OCI-LY7 (cell line): ENCODE measurements around the gene WWOX.

ENCODE experiments used
- CTCF ChIP-seq: fragments of 200-600 bp; sonication (generic); conservative IDR thresholded peaks from 2 replicates; pipeline ENCODE4 v1.5.1; 2014; ENCODE audit warnings: mild to moderate bottlenecking, antibody characterized with exemption, low read length, moderate library complexity, mixed read lengths
- EZH2phosphoT487 ChIP-seq: fragments of 200-600 bp; sonication (generic); IDR thresholded peaks from 2 replicates; pipeline ENCODE4 v1.6.1; 2018; ENCODE audit warnings: low read depth, borderline replicate concordance, mild to moderate bottlenecking, mixed run types, antibody characterized with exemption, low read length, moderate library complexity, mixed read lengths

- no peak for TF ChIP-seq CTCF
- no peak for TF ChIP-seq EZH2phosphoT487
These were observed 983.5 kb downstream of the WWOX start for GRCh38 chr16:79082970-79083369.
